ENCODE results near the gene SLC25A24.

SLC25A24 gene

GRCh38 chr1:108097018-108097417 lies 103.1 kb downstream of the SLC25A24 start:
- TF ChIP-seq CTCF (IDR thresholded peaks at IDR 0.05; ENCODE audit: insufficient read depth, low read depth, low read length, missing control alignments), result no peak
- DNase-seq (ENCODE audit: low read depth), result no peak
- H3K4me3 ChIP-seq (ENCODE audit: low read depth, low read length), result no peak overlapping the region

GRCh38 chr1:108096089-108096488 lies 104.1 kb downstream of the SLC25A24 start:
- H3K4me3 ChIP-seq (ENCODE audit: low read depth, low read length), result no peak overlapping the region
- TF ChIP-seq CTCF (IDR thresholded peaks at IDR 0.05; ENCODE audit: insufficient read depth, low read depth, low read length, missing control alignments), result no peak
- DNase-seq (ENCODE audit: low read depth), result no peak

- no peak for DNase-seq (ENCODE audit: low read depth)
- H3K4me3 ChIP-seq (ENCODE audit: low read depth, low read length), result no peak overlapping the region
- TF ChIP-seq CTCF (IDR thresholded peaks at IDR 0.05; ENCODE audit: insufficient read depth, low read depth, low read length, missing control alignments), result no peak
These were observed 110.7 kb downstream of the SLC25A24 start for GRCh38 chr1:108089477-108089876.

GRCh38 chr1:108085628-108086027 lies 114.5 kb downstream of the SLC25A24 start:
- no peak for TF ChIP-seq CTCF (IDR thresholded peaks at IDR 0.05; ENCODE audit: insufficient read depth, low read depth, low read length, missing control alignments)
- DNase-seq (ENCODE audit: low read depth), result no peak
- H3K4me3 ChIP-seq (ENCODE audit: low read depth, low read length), result no peak overlapping the region

GRCh38 chr1:108084866-108085477 lies 115.2 kb downstream of the SLC25A24 start:
- TF ChIP-seq CTCF (IDR thresholded peaks at IDR 0.05; ENCODE audit: insufficient read depth, low read depth, low read length, missing control alignments), result no peak
- H3K4me3 ChIP-seq (ENCODE audit: low read depth, low read length), result no peak overlapping the region
- DNase-seq (ENCODE audit: low read depth), result no peak
